T follicular helper cell (primary cell): ENCODE results near the gene PCCB.
"Not testable (repeated sequence)": the region's sequence is repeated elsewhere in the genome, so short reads cannot be mapped to it uniquely, and the experiment has no call there.

ENCODE experiments used
- DNase-seq: peaks from one replicate; pipeline ENCODE4 v3.0.0-alpha.2; 2020; ENCODE audit warnings: low read depth

Gene PCCB

DNA sequence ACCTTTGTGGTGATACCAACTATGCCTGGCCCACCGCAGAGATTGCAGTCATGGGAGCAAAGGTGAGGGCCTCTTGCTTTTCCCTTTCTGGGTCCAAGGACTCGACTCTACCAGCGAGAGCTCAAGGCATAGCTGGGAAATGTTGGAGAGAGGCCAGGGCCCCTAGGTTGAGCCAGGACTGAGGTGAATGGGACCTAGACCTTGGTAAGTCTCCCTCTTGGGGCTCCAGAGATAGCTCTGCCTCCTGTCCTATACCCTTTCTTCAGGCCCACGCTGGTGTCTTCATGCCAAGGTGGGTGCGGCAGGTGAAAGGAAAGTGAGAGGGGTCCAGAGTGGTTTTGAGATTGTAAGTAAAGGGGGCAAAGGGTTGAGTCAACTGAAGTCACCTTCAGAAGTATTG is 77.5 kb downstream of the PCCB start:
- DNase-seq: no peak

DNA sequence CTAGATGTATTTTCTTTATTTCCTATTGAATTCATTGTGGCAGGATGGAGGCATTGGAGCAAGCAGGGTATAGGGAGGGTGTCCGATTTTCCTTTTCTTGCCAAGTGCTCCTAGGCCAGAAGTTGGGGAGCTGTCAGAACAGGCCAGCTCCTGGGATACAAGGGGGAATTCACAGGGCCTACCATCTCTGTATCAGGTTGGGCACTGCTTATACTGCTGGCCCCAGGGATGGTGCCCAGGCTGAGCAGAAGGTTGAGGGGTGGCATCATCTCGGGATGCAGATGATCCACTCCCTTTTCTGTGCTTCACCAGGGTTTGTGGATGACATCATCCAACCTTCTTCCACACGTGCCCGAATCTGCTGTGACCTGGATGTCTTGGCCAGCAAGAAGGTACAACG is 79.5 kb downstream of the PCCB start:
- no peak for DNase-seq

DNA sequence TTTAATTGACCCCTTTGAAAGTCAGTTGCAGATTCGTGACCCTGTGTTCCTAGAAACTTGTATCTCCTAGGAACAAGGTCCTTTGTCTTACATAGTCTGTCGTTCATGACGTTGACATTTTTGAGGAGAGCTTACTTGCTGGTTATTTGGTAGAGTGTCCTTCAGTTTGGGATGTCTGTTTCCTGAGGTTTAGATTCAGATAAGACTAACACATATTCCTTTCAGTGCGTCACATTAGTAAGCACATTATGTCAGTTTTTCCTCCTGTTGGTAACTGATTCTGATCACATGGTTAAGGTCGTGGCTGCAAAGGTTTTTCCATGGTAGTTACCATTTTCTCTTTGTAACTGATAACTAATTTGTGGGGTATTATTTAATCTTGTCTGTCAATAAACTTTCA is 80.8 kb downstream of the PCCB start:
- no peak for DNase-seq

DNA sequence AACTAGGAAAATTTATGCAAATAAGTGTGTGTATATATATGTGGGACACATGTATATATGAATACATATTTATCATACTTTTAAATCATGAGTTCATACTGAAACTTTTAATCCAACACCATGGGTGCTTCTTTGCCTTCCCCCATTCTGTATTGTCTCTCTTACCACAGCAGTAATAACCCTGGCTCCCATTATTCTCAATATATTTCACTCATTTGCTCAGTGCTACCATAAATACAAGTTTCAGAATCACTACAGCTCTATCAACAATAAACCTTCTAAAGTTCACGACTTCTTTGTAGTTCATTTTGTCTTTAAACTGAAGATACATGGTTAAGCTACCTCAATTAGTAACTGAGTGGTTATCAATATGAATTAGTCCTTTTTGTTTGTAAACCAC is 82.2 kb downstream of the PCCB start:
- DNase-seq: no peak

DNA sequence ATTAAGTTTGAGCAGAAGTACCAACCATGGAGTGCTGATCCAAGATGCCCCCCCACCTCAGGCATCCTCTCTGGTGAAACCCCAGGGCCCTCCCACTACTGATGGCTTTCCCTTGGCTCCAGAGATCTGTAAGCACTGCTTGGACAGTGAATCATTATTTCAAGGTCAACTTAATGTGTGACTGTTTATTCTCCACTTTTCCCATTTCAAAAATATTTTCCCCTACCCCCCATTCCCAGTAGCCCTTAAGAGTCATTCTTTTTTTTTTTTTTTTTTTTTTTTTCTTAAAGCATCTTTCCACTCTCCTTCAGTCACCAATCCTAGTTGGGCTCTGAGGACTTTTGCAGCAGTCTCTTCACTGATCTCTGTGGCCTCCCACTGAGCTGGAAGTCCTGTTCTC is 82.6 kb downstream of the PCCB start:
- no peak for DNase-seq

DNA sequence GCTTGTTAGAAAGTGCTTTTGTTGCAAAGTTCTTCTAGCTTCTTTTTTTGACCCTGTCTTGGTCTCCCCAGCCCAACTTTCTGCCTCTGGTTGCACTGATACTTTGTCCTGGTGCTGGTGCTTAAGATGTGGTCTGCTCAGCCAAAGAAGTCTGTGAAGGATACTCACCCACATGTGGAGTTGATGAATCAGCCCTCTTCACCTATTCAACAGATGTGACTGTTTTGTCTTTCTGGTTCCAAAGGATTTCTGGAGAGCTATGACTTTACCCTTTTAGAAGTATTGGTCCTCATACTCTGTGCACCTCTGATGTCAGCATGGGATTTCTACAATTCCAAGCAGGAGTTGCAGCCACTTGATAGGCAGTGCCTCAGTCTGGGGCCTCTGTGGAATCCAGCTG is 84.1 kb downstream of the PCCB start:
- DNase-seq: no peak

DNA sequence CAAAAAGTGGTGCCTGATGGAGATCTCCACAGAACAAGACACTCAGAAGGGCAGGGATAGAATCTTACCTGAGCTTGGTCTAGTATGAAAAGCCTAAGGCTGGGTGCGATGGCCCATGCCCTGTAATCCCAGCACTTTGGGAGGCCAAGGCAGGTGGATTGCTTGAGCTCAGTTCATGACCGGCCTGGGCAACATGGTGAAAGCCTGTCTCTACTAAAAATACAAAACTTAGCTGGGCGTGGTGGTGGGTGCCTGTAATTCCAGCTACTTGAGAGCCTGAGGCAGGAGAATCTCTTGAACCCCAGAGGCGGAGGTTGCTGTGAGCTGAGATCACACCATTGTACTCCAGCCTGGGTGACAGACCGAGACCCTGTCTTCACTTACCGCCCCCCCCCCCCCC is 84.6 kb downstream of the PCCB start:
- not testable (repeated sequence) for DNase-seq

DNA sequence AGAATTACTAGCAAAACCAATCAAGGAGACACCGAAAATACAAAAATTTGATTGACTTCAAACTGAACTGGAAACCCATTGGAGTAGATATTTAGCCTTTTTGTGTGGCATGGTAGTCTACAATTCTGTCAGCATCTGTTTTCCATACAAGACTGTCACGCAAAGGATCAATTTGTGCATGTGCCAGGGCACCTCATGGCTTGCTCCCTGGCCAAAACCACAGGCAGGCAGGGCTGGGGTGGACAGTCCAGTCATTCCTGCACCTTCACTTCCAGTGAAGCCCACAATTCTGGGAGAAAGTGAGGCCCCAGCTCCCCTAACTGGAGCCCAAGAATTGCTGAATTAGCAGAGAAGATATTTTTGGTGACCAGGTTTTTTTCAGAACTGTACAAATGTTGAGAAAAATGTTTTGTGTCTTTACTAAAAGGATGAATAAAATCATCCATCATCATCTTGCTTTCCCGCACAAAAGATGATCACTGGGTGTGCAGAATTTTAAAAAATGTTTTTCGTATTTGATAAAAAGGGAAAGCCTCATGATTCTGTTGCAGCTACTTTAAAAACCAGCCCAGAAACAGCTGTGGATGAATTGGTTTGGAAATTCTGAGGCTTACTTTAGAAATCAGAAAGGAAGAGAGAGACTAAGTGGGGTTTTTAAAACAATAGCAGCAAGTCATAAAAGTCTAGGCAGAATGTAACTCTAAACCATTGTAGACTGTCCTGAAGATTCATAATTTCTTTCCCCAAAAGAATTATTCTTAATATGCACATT is 86.4 kb downstream of the PCCB start:
- DNase-seq: no peak

DNA sequence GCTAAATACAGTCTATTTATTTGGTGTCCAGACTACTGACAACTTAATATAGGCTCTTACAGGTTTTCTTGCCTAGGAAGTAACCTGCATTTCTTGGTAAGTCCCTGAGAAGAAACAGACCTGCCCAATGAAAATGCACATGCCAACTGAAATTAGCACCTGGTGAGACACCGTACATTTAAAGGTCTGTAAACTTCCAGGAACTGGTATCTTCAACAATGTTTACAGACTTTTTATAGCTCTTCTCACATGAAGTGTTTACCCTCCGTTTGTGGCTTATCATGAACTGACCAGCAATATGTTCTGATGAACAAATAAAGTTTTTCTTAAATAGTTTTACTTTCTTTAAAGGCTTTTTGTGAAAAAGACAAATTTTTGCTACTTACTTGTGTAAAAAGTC is 93.3 kb downstream of the PCCB start:
- DNase-seq: no peak

DNA sequence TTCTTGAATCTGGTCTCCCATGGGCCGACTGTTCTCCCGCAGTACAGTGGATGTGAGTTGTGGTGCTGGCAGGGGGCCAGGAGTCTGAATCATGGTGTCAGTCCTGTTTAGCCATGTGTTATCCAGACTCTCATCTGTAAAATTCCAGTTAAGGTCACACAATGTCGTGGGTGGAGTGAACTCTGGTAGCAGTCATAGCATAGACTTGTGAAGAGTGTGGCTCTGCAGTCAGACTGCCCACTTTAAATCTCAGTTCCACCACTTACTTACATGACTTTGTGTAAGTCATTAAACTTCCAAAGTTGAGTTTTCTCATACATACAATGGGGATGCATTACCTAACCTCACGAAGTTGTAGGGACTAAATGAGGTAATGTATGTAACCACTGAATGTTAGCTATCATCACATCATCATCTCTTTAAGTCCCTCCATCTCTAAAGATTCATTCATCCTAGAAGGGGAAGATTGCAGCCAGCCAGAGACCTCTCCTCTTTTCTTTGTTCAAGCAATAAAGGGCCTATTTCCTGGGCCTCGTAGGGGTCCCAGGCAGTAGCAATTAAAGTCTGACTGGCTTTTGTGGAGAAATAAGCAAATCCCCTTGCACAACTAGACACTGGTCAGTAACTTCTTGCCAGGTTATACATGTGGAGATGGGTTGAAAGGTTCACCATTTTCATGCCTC is 93.9 kb downstream of the PCCB start:
- DNase-seq: no peak

DNA sequence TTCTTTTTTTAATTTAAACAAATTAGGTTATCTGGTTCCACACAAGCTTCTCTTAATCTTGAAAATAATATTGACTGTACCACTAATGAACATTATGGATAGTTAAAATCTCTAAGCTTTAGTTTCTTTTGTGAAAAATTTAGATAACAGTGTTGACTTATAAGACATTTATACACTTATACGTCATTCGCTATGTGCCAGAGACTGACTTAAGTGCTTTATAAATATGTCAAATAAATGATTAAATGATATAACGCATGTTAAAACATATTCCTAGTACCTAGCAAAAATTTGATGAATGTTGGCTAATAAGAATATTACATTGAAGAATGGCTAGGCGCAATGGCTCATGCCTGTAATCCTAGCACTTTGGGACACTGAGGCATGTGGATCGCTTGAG is 96.3 kb downstream of the PCCB start:
- no peak for DNase-seq

DNA sequence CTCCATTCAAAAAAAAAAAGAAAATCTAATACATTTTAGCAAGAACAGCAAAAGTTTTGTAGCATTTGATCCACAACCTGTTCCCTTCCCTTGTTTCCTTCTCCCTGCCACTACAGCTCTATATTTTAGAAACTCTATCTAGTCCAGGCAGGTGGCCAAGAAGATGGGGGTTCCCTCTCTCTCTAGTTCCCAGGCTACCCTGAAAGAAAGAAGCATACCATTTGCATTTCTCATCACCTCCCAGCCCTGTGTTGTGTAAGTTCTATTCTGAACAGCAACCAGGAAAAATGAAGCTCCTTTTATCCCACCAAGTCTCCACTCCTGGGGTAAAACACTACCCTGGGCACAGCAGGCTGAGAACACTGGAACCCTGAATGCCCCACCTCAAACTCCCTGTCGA is 100.0 kb downstream of the PCCB start:
- DNase-seq: no peak

DNA sequence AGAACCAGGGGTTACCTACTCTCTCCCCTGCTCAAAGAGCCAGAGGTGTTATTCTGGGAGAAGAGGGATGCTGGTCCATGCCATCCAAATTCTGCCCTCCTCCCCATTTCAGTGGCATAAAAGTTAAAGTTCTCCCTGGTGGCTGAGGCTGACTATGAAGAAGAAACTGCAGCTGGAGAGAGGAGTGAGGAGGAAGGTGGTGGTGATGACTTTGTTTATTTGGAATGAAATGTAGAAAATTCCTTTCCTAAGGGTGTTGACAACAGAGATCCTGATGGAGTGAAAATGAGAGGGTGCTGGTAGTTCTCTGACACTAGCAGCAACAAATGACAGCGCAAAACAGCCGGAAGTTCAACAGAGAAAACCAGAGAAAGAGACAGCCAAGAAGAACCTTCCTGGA is 100.4 kb downstream of the PCCB start:
- no peak for DNase-seq

DNA sequence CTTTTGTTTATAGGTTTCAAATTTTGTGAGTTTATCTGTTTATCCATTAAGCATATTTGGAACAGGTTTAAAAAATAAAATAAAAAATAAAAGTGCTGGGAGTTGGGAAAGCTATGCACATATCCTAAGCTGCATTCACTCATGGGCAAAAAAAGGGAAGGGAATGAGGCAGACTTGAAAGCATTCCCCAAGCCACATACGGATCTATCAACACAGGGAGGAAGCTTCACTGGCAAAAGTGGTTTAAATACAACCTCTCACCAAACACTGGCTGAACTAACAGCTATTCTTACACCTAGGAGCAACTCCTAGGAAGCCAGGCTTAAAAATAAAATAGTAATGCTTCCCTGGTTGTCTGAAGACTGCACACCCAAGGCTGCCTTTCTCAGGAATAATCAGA is 101.2 kb downstream of the PCCB start:
- no peak for DNase-seq

DNA sequence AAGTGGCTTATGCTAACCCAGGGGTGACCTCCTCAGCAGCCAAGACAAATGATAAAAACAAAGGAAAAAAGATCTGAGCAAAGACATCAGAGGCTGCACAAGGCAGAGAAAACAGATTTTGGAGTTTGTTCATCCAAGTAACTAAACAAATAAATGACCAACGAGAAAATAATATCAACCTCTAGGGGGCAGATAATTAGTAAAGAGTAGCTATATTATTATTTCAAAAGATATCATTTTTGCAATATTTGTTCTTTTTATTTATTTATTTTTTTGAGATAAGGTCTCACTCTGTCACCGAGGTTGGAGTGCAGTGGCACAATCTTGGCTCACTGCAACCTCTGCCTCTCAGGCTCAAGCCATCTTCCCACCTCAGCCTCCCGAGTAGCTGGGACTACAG is 101.8 kb downstream of the PCCB start:
- DNase-seq: no peak

DNA sequence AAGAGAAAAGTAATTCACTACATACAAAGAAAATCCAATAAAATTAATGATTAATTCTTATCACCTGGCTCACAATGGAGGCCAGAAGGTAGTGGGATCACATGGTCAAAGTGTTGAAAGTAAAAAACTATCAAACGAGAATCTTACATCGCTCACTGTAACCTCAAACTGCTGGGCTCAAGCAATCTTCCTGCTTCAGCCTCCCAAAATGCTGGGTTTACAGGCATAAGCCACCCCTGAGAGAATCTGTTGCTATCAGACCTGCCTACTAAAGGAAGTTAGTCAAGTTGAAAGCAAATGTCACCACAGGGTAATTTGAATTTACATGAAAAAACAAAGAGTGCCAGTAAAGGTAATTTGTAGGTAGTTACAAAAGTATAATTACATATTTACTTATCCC is 103.3 kb downstream of the PCCB start:
- no peak for DNase-seq

DNA sequence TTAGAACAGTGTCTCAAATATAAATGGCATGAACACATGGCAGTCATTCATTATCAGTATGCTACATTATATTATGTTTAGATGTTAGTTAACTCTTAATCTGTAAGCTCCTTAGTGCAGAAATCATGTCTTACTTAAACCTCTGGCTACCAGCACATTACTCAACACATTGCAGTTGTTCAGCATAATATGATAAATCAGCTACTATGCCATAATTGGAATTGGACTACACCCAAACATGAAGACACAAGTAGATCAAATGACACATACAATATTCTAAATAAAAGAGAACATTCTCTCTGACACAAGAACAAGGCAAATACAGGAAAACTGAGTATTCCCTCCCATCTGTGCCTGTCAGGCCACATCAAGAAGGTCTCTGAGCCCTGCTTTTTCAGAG is 116.1 kb downstream of the PCCB start:
- DNase-seq: no peak

DNA sequence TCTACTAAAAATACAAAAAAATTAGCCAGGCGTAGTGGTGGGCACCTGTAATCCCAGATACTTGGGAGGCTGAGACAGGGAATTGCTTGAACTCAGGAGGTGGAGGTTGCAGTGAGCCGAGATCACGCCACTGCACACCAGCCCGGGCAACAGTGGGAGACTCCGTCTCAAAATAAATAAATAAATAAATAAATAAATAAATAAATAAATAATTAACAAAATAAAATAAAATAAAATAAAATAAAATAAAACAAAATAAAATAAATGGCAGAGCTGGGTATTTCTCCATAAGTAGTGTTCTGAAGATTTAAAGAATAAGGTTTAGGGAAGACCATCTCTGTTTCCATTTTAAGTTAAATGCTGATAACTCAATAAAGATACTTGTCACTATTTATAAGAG is 125.7 kb downstream of the PCCB start:
- not testable (repeated sequence) for DNase-seq

DNA sequence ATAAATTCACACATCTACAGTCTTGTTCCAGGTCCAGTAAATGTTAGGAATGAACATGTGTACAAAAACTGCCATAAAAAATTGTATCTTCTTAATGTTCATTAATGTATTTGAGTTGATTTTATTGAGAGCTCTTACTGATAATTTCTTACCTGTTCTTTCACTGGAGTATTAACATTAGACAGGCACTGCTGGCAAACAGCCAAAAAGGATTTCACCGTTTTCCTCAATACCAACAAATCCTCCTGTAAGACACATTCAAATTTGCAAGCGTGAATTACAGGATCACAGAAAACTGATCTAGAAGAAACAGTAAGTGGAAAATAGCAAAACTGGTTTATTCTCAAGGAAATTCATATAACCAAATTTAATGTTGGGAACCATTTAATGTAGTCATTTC is 127.4 kb downstream of the PCCB start:
- no peak for DNase-seq

DNA sequence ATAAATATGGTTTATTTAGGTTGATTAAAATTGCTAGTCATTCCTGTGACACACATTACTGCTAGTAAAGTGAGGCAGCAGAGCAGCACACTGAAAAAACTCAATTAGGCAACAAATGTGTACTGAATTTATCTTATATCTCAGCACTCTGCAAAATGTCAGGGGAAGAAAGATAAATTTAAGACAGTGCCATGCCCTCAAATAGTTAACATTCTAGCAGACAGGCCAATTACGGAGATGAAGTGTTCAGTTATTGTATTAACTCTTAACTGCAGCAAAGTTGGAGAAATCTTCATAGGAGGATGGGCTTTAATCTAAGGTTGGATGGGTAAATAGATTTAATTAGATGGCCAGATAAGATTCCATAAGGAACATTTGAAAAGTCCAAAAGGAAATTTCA is 127.9 kb downstream of the PCCB start:
- no peak for DNase-seq
